ENCODE data around the gene PIK3R3.
"Not testable (repeated sequence)": the region's sequence is repeated elsewhere in the genome, so short reads cannot be mapped to it uniquely, and the experiment has no call there.

The PIK3R3 gene

GRCh38 chr1:46113948-46114347 is 18.5 kb downstream of the PIK3R3 start:
- no peak for DNase-seq (ENCODE audit: low read depth in 1 of 2, low spot score in 1 of 2)

GRCh38 chr1:46112108-46112507 is 20.3 kb downstream of the PIK3R3 start:
- DNase-seq (ENCODE audit: low read depth in 1 of 2, low spot score in 1 of 2), result no peak

- DNase-seq (ENCODE audit: low read depth in 1 of 2, low spot score in 1 of 2), result no peak
Measured at GRCh38 chr1:46110521-46110920, 21.9 kb downstream of the PIK3R3 start.

DNA sequence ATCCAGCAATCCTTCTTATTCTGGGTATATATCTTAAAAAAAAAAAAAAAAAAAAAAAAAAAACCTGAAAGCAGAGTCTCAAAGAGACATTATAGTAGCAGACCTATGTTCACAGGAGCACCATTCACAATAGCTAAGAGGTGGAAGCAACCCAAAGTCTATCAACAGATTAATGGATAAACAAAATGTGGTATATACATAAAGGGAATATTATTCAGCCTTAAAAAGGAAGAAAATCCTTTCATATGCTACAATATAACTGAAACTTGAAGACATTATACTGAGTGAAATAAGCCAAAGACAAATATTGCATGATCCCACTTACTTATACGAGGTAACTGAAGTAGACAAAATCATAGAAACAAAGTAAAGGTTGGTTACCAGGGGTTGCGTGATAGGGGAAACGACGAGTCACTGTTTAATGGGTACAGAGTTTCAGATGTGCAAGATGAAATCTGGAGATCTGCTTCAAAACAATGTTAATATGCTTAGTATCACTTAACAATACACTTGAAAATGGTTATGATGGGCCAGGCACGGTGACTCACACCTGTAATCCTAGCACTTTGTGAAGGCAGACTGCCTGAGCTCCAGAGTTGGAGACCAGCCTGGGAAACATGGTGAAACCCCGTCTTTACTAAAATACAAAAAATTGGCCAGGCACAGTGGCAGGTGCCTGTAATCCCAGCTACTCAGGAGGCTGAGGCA is 29.5 kb downstream of the PIK3R3 start:
- DNase-seq (ENCODE audit: low read depth in 1 of 2, low spot score in 1 of 2), result no peak

DNA sequence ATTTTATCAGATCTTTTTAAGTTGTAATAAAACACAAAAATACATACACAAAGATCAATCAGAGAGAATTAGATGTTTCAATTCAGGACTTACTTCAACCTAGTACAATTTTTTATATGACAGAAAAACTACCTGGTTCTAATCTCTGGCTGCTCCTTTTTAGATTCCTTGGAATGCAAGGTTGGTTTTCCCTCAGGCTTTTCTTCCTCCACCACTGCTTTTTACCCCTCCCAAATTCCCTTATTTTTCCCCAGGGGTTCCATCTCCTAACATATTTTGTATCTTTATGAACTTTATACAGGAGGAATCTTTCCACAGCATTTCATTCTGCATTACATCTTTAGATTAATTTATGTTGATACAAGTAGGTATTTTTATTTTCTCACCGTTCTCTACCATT is 33.2 kb downstream of the PIK3R3 start:
- DNase-seq (ENCODE audit: low read depth in 1 of 2, low spot score in 1 of 2), result no peak

GRCh38 chr1:46098027-46098712 is 34.3 kb downstream of the PIK3R3 start:
- no peak for DNase-seq (ENCODE audit: low read depth in 1 of 2, low spot score in 1 of 2)

DNA sequence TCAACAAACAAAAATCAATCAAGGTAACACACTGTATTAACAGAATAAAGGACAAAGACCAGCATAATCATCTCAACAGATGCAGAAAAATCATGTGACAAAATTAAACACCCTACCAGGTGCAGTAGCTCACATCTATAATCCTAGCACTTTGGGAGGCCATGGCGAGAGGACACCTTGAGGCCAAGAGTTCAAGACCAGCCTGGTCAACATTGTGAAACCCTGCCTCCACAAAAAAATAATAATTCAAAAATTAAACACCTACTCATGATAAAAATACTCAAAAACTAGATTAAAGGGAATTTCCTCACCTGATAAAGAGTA is 35.3 kb downstream of the PIK3R3 start:
- DNase-seq (ENCODE audit: low read depth in 1 of 2, low spot score in 1 of 2), result no peak

DNA sequence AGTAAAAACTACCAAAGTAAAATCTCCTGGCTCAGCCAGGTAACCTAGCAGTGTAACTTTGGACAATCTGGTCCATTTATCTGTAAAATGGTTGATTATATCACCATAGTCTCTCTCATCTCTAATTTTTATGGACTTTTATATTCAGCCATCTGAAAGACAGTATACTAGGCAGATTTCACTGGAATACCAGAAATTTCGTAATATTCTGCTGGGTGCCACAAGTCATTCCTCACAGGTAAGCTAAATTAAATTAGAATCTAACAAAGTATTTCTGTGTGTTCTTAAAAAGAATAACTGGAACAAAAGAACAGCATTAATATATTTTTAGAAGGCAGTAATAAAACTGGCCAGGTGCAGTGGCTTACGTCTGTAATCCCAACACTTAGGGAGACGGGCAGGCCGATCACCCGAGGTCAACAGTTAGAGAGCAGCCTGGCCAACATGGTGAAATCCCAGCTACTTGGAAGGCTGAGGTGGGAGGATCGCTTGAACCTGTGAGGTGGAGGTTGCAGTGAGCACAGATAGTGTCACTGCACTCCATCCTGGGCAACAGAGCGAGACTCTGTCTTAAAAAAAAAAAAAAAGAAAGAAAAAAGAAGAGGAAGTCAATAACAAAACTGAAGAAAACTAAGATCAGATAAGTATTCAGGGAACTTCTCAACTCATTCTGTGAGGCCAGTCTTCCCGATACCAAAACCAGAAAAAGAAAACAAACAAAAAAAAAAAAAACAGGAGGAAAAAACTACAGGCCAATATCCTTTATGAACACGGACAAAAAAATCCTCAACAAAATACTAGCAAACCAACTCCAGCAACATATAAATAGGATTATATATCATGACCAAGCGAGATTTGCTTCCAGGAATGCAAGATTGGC is 35.9 kb downstream of the PIK3R3 start:
- DNase-seq (ENCODE audit: low read depth in 1 of 2, low spot score in 1 of 2), result no peak

GRCh38 chr1:46095110-46095509 is 37.3 kb downstream of the PIK3R3 start:
- not testable (repeated sequence) for DNase-seq (ENCODE audit: low read depth in 1 of 2, low spot score in 1 of 2)

GRCh38 chr1:46094471-46095005 is 37.9 kb downstream of the PIK3R3 start:
- DNase-seq (ENCODE audit: low read depth in 1 of 2, low spot score in 1 of 2), result no peak

DNA sequence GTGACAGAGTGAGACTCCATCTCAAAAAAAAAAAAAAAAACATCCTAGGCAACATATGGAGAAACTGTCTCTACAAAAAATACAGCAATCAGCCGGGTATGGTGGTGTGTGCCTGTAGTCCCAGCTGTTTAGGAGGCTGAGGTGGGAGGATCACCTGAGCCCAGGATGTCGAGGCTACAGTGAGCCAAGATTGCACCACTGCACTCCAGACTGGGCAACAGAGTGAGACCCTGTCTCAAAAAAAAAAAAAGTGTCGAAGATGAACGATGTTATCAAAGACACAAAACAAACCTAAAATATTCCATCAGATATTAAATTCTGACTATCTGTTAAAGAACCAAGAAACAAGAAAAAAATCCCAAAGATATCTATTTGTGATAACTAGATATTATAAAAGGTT is 38.6 kb downstream of the PIK3R3 start:
- DNase-seq (ENCODE audit: low read depth in 1 of 2, low spot score in 1 of 2), result not testable (repeated sequence)

GRCh38 chr1:46087891-46088290 is 44.5 kb downstream of the PIK3R3 start:
- no peak for DNase-seq (ENCODE audit: low read depth in 1 of 2, low spot score in 1 of 2)

DNA sequence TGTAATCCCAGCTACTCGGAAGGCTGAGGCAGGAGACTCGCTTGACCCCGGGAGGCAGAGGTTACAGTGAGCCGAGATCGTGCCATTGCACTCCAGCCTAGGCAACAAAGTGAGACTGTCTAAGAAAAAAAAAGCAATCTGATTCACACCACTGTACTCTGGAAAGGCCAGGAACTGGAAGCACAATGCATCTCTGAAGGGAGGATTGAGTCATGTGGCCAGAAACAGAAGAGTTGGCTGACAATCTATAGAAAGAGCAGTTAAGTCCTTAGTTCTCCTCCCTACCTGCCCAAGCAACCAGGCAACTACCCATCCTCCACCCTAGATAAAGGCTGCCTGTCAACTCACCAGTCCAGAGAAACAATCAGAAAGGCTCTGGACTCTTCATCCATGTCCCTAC is 45.9 kb downstream of the PIK3R3 start:
- no peak for DNase-seq (ENCODE audit: low read depth in 1 of 2, low spot score in 1 of 2)

DNA sequence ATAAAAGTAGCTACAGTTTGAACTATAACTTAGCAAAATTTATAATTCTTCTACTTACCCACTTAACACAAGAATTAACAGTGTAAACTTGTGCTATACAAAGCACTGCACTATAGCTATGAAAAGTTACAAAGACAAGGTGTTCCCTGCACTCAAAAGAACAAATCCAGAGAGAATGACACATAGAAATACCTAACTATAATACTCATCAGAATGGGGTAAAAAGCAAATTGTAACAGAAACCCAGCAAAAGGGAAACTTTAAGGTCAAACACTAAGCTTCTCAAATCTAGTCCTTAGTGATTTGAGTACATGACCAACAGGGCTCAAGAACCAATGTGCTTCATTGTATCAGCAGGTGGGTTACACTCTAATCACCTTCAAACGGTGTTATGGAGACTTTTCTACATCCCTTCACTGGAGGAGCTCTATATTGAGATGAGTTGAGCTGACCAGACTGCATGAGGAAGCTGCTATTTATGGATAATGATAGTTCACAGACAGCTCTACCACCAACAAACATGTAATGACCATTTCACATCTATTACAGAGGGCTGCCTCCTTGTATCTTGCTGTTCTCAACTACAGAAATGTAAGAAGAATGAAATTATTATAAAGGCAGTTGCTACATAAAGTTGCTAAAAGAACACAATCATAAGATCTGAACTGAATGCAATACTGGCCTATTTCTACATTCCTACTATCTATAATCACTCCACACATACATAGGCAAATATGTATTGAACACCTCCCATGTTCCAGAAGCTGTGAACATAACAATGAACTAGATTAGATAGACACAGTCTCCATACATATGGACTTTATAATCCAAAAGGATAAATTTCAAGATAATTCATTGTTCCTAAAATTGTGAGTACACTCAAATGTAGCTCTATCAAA is 47.6 kb downstream of the PIK3R3 start:
- DNase-seq (ENCODE audit: low read depth in 1 of 2, low spot score in 1 of 2), result no peak

- DNase-seq (ENCODE audit: low read depth in 1 of 2, low spot score in 1 of 2), result no peak
Measured at GRCh38 chr1:46083579-46083978, 48.9 kb downstream of the PIK3R3 start.

GRCh38 chr1:46081619-46082018 is 50.8 kb downstream of the PIK3R3 start:
- no peak for DNase-seq (ENCODE audit: low read depth in 1 of 2, low spot score in 1 of 2)

- no peak for DNase-seq (ENCODE audit: low read depth in 1 of 2, low spot score in 1 of 2)
Measured at GRCh38 chr1:46081206-46081605, 51.2 kb downstream of the PIK3R3 start.

- DNase-seq (ENCODE audit: low read depth in 1 of 2, low spot score in 1 of 2), result no peak
Measured at GRCh38 chr1:46080257-46080656, 52.2 kb downstream of the PIK3R3 start.

DNA sequence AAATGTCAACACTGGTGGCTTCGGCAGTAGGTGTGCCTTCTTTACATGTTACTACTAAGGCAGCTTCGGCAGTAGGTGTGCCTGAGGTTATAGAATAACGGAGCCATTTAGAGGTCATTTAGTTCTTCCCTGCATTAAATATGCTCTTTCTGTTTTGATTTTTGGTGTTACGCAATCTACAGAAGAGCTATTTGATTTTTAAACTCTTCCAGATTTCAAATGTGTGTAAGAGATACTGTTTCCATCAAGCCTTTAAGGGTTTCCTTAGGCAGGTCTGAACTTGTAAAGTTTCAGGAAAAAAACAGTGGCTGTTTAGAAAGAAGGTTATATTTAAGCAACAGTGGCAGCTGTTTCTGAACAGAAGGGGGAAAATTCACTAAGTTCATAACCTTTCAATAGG is 54.8 kb downstream of the PIK3R3 start:
- no peak for DNase-seq (ENCODE audit: low read depth in 1 of 2, low spot score in 1 of 2)

- DNase-seq (ENCODE audit: low read depth in 1 of 2, low spot score in 1 of 2), result no peak
Measured at GRCh38 chr1:46076343-46076742, 56.1 kb downstream of the PIK3R3 start.

DNA sequence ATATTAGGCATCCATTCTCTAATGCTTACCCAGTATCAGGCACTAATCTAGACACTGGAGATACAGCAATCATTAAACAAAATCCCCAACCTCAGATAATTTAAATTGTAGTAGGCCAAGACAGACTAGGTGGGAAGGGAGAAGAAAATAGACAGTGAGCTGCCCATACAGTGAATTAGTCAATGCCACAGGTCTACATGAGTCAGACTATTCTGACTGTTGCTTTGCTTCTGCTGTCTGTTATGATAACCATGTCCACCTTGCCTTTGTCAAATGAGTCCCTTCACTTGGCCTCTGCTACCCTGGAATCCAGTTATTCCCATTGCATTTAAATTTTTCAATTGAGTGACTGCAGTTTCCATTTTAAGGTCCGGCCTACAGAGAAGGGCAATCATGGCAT is 59.5 kb downstream of the PIK3R3 start:
- DNase-seq (ENCODE audit: low read depth in 1 of 2, low spot score in 1 of 2), result no peak

All from stimulated activated CD4-positive, alpha-beta T cell treated with anti-CD3 and anti-CD28 coated beads, Interleukin-15, amount 100 ng/mL, for 1 hour (primary cell).